RWPE1 (cell line): ENCODE measurements around the gene SLX4.

Source experiments
- CTCF ChIA-PET: fragments of 350-600 bp; sonication (Branson Sonifier 250); formaldehyde crosslinking; extraction: SDS; loops from one replicate; lab custom pipeline; 2021; lab: Yijun Ruan, JAX
- POLR2A ChIA-PET: fragments of 400-600 bp; formaldehyde crosslinking; extraction: SDS; loops from one replicate; lab custom pipeline; 2020; ENCODE audit warnings: antibody characterized with exemption; ENCODE audit not compliant: low non-redundant PET; lab: Yijun Ruan, JAX
- DNase-seq: peaks from one replicate; pipeline ENCODE4 v3.0.0; 2012; ENCODE audit warnings: low spot score
- H3K27ac ChIP-seq: fragments of 450-650 bp; 2 replicates; pipeline ENCODE4 v1.5.1; 2017
- CTCF ChIP-seq: fragments of 450-650 bp; conservative IDR thresholded peaks from 2 replicates; pipeline ENCODE4 v1.5.1; 2017; ENCODE audit warnings: low read depth, mild to moderate bottlenecking

Gene SLX4

GRCh38 chr16:3590736-3591435, 20.5 kb downstream of the SLX4 start:
- DNase-seq, result peak; percentile 29
- POLR2A ChIA-PET, result no interaction called here
- H3K27ac ChIP-seq, result no peak overlapping the region
- no peak for TF ChIP-seq CTCF
- CTCF ChIA-PET, result no interaction called here

- TF ChIP-seq CTCF, result no peak
- ChIA-PET POLR2A (no interaction called here), CTCF (interaction anchor here (0.6 kb wide), 1 partner anchor 64 kb away, joined by 3 read pairs; no protein-coding TSS in a partner anchor)
- H3K27ac ChIP-seq, result no peak overlapping the region
- no peak for DNase-seq
These were observed 21.3 kb downstream of the SLX4 start for GRCh38 chr16:3589991-3590701.

- ChIA-PET CTCF (no interaction called here), POLR2A (no interaction called here)
- DNase-seq, result no peak
- no peak for TF ChIP-seq CTCF
- H3K27ac ChIP-seq, result no peak overlapping the region
These were observed 21.9 kb downstream of the SLX4 start for GRCh38 chr16:3589441-3589921.

GRCh38 chr16:3589001-3589400, 22.4 kb downstream of the SLX4 start:
- no peak for DNase-seq
- no peak overlapping the region for H3K27ac ChIP-seq
- ChIA-PET CTCF (no interaction called here), POLR2A (no interaction called here)
- TF ChIP-seq CTCF, result no peak

- CTCF ChIA-PET, result interaction anchor here (0.6 kb wide), 2 partner anchors 11 to 61 kb away, joined by 3 to 4 read pairs; no protein-coding TSS in a partner anchor
- 0 out of 2 replicates have a peak overlapping the region, but pooled peaks have one; percentile 21 for H3K27ac ChIP-seq
- POLR2A ChIA-PET, result no interaction called here
- DNase-seq, result no peak
- no peak for TF ChIP-seq CTCF
These were observed 23.8 kb downstream of the SLX4 start for GRCh38 chr16:3587547-3588110.

- no peak overlapping the region for H3K27ac ChIP-seq
- POLR2A ChIA-PET, result no interaction called here
- no peak for TF ChIP-seq CTCF
- DNase-seq, result no peak
- CTCF ChIA-PET, result no interaction called here
These were observed 27.0 kb downstream of the SLX4 start for GRCh38 chr16:3584412-3584811.
